Stomach smooth muscle (tissue), 2 donors: ENCODE data around the gene ADAMTS20.

ENCODE experiments used
- H3K27ac ChIP-seq: one replicate; pipeline ENCODE4 v1.7.0; 2013; ENCODE audit warnings: mild to moderate bottlenecking, low read length, inconsistent platforms
- H3K27me3 ChIP-seq, 2 donors: one replicate each; pipeline ENCODE4 v1.7.0; 2013; ENCODE audit warnings: low read length in 2 of 2; ENCODE audit not compliant: insufficient read depth in 2 of 2, control insufficient read depth in 1 of 2
- H3K36me3 ChIP-seq, 2 donors: one replicate each; pipeline ENCODE4 v1.7.0; 2013; ENCODE audit warnings: low read length in 2 of 2; ENCODE audit not compliant: control insufficient read depth in 2 of 2, insufficient read depth in 2 of 2
- H3K4me1 ChIP-seq: one replicate; pipeline ENCODE4 v1.7.0; 2013; ENCODE audit warnings: low read length; ENCODE audit not compliant: control insufficient read depth, insufficient read depth
- H3K4me3 ChIP-seq, 2 donors: one replicate each; pipeline ENCODE4 v1.7.0; 2013; ENCODE audit warnings: low read length in 2 of 2
- H3K9ac ChIP-seq, 2 donors: one replicate each; pipeline ENCODE4 v1.7.0; 2013; ENCODE audit warnings: low read length in 2 of 2, mild to moderate bottlenecking in 1 of 2
- H3K9me3 ChIP-seq, 2 donors: one replicate each; pipeline ENCODE4 v1.7.0; 2013; ENCODE audit warnings: low read length in 2 of 2; ENCODE audit not compliant: control insufficient read depth in 2 of 2
- donor health status: healthy.
- donor health status: Pancreatic carcinoma.

Gene ADAMTS20

DNA sequence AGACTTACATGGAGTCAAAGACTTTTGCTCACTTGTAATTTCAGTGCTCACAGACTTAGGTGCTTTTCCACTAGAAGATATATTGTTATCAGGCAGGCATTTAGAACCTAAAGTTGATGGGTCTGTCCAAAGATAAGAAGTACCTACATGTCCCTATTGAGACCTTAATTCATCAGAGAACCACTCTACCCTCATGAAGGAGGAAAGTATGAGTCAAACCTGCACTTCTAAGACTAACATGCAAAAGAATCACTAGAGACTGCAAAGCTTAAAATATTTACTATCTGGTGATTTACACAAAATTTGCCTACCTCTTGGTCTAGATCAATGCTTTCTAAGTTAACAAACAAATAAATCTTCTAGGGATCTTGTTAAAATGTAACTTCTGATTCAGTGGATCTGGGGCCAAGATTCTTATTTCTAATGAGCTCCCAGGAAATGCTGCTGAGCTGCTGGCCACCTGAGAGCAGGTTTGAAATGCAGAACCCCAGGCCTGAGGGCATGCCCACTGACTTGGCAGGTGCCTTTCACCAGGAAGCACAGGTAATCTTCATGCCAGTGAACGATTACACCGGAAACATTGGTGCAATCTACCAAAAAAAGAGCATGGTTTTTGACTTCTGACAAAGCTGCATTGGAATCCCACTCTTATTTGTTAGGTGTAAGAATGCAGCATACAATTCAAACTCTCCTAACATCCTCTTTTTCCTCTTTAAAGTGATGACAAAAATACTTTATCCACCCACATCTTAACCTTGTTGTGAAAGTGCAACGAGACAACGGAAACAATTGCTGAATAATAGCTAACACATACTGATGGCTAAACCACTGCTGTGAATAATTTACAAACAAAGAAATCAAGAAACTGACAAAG, 214.2 kb downstream of the ADAMTS20 start:
- Histone ChIP-seq H3K4me3 (no peak overlapping the region), H3K27ac (no peak overlapping the region), H3K9me3 (no peaks in the 10 kb centered on the region)

GRCh38 chr12:43336962-43337555, 214.9 kb downstream of the ADAMTS20 start:
- H3K9ac ChIP-seq: no peak overlapping the region
- no peak overlapping the region for H3K4me3 ChIP-seq
- no peak overlapping the region for H3K27ac ChIP-seq
- H3K36me3 ChIP-seq: no peaks in the 10 kb centered on the region
- H3K9me3 ChIP-seq: no peaks in the 10 kb centered on the region
- peaks cover 3% of the 10 kb centered on the region for H3K4me1 ChIP-seq
- no peaks in the 10 kb centered on the region for H3K27me3 ChIP-seq

More for the DNA sequence above, 214.2 kb downstream of the ADAMTS20 start:
- H3K27me3 ChIP-seq: no peaks in the 10 kb centered on the region
- H3K9ac ChIP-seq: no peak overlapping the region
- H3K36me3 ChIP-seq: no peaks in the 10 kb centered on the region
- H3K4me1 ChIP-seq: peaks cover 3% of the 10 kb centered on the region

- H3K4me1 ChIP-seq: peaks cover 3% of the 10 kb centered on the region
- H3K27ac ChIP-seq: no peak overlapping the region
- H3K9me3 ChIP-seq: no peaks in the 10 kb centered on the region
- no peak overlapping the region for H3K9ac ChIP-seq
- H3K27me3 ChIP-seq: no peaks in the 10 kb centered on the region
- no peaks in the 10 kb centered on the region for H3K36me3 ChIP-seq
- H3K4me3 ChIP-seq: no peak overlapping the region
Observed at GRCh38 chr12:43333644-43334043, 218.4 kb downstream of the ADAMTS20 start.

DNA sequence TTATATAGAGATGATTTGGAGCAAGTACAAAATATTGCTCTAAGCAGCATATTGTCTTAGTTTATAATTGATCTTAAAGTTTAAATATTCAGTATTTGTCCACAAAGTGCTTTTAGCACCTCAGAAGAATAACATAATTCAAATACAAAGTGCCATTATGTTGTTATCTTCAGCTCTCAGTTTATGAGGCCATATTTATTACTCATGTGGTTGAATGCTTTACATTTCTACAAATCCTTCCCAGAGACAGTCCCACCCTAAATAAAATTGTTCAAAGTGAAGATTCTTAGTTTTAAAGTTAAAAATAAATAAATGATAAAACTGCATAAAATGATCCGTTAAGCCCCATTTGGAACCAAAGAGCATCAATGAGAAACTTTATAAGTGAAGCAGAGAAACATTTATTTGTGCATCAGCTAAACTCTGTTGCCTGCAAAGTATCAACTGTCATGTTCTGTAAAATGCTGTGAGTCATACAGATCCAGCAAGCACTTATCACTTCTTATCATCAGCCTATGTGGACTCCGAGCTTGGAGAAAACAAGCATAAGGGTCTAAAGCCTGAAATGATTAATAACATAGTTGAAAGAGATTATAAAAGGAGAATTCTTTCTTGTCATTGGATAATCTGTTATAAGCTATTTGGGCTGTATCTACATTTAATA, 218.9 kb downstream of the ADAMTS20 start:
- Histone ChIP-seq H3K27me3 (no peaks in the 10 kb centered on the region), H3K36me3 (no peaks in the 10 kb centered on the region), H3K4me1 (no peaks in the 10 kb centered on the region), H3K9ac (no peak overlapping the region), H3K4me3 (no peak overlapping the region), H3K27ac (no peak overlapping the region), H3K9me3 (no peaks in the 10 kb centered on the region)

- Histone ChIP-seq H3K9ac (no peak overlapping the region), H3K9me3 (no peaks in the 10 kb centered on the region), H3K4me1 (no peaks in the 10 kb centered on the region), H3K27me3 (no peaks in the 10 kb centered on the region), H3K4me3 (no peak overlapping the region), H3K27ac (no peak overlapping the region), H3K36me3 (no peaks in the 10 kb centered on the region)
Observed at GRCh38 chr12:43331935-43332334, 220.1 kb downstream of the ADAMTS20 start.

DNA sequence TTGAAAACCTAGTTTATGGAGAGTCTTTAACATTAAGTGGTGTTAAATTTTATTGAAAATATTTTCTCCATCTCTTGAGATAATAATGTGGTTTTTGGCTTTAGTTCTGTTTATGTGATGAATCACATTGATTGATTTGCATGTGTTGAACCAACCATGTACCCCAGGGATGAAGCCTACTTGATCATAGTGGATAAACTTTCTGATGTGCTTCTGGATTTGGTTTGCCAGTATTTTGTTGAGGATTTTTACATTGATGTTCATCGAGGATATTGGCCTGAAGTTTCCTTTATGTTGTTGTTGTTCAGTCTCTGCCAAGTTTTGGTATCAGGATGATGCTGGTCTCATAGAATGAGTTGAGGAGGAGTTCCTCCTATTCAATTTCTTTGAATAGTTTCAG, 222.6 kb downstream of the ADAMTS20 start:
- H3K4me3 ChIP-seq: no peak overlapping the region
- H3K4me1 ChIP-seq: no peaks in the 10 kb centered on the region
- H3K9me3 ChIP-seq: no peaks in the 10 kb centered on the region
- no peak overlapping the region for H3K27ac ChIP-seq
- H3K36me3 ChIP-seq: no peaks in the 10 kb centered on the region
- no peaks in the 10 kb centered on the region for H3K27me3 ChIP-seq
- no peak overlapping the region for H3K9ac ChIP-seq

DNA sequence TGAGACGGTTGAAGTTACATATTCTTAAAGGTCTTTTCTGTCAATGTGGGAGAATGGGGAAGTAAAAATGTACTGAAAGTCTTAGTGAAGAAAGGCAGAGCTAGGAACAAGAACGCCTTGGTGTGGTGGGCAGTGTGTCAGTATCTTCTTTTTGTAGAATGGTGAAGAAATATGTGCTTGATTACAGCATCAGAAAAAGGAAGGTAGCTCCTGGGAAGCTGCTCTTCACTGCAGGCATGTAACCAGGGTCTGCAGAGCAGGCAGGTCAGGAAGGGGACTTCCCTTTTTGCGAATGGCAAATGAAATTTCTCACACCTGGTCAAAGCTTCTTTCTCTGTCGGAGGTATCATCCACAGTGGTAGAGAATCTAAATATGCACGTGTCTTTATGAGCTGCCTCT, 226.2 kb downstream of the ADAMTS20 start:
- Histone ChIP-seq H3K9me3 (no peaks in the 10 kb centered on the region), H3K4me1 (no peaks in the 10 kb centered on the region), H3K4me3 (no peak overlapping the region), H3K27ac (no peak overlapping the region), H3K36me3 (no peaks in the 10 kb centered on the region), H3K9ac (no peak overlapping the region), H3K27me3 (no peaks in the 10 kb centered on the region)

DNA sequence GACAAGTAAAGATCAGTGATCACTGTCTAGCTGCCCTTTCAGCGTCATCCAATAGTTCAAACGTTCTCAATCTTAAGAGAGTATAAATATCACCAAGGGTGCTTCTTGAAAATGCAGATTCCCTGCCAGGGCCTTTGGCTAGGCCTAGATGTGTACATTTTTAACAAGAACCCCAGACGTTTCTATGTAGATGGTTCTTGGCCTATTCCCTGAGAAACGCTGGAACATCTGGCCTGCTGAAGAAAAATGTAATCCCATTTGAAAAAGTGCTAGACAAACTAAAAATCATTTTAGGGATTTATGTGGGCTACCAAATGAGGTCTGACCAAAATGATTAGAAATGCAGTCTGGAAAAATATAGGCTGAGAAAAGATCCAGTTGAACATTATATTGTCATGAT, 231.7 kb downstream of the ADAMTS20 start:
- Histone ChIP-seq H3K4me3 (no peak overlapping the region), H3K27ac (no peak overlapping the region)

GRCh38 chr12:43318021-43318420, 234.0 kb downstream of the ADAMTS20 start:
- Histone ChIP-seq H3K27me3 (no peaks in the 10 kb centered on the region), H3K9me3 (no peaks in the 10 kb centered on the region), H3K27ac (no peak overlapping the region), H3K36me3 (no peaks in the 10 kb centered on the region), H3K4me1 (no peaks in the 10 kb centered on the region), H3K9ac (no peak overlapping the region), H3K4me3 (no peak overlapping the region)

More for the DNA sequence above, 231.7 kb downstream of the ADAMTS20 start:
- Histone ChIP-seq H3K9me3 (no peaks in the 10 kb centered on the region), H3K9ac (no peak overlapping the region), H3K27me3 (no peaks in the 10 kb centered on the region), H3K36me3 (no peaks in the 10 kb centered on the region), H3K4me1 (no peaks in the 10 kb centered on the region)

GRCh38 chr12:43317156-43317555, 234.8 kb downstream of the ADAMTS20 start:
- Histone ChIP-seq H3K4me1 (no peaks in the 10 kb centered on the region), H3K27ac (no peak overlapping the region), H3K36me3 (no peaks in the 10 kb centered on the region), H3K9me3 (no peaks in the 10 kb centered on the region), H3K27me3 (no peaks in the 10 kb centered on the region), H3K9ac (no peak overlapping the region), H3K4me3 (no peak overlapping the region)
